H7 (cell line): ENCODE measurements around the gene PLS1. TPM values are rescaled to one million over a fixed set of nuclear protein-coding genes. Genes with fewer than 3 reads are reported as not detected.
"Not testable (repeated sequence)": the region's sequence is repeated elsewhere in the genome, so short reads cannot be mapped to it uniquely, and the experiment has no call there.

Experiments used
- DNase-seq: peaks from one replicate; pipeline ENCODE4 v3.0.0; 2012
- H3K27me3 ChIP-seq: 2 replicates; pipeline ENCODE4 v1.6.0; 2011; ENCODE audit warnings: mild to moderate bottlenecking, low read length; ENCODE audit not compliant: control insufficient read depth, insufficient read depth
- H3K36me3 ChIP-seq: replicated peaks from 2 replicates; pipeline ENCODE4 v1.5.1; 2011; ENCODE audit warnings: low read length; ENCODE audit not compliant: control insufficient read depth, insufficient read depth
- H3K4me3 ChIP-seq: 2 replicates; pipeline ENCODE4 v1.5.1; 2011; ENCODE audit warnings: low read depth, mild to moderate bottlenecking, control low read depth, low read length, moderate library complexity; ENCODE audit not compliant: insufficient read depth
- total RNA-seq: library from RNA; depleted of rRNA; stranded (reverse); fragments of >200 nt; shearing (Covaris generic); gene quantifications from 2 replicates; pipeline ENCODE4 v1.2.3, GENCODE V29; 2014

The PLS1 gene
- total RNA-seq, 1 experiment from 2014 or later, result 13.8 TPM

- Histone ChIP-seq H3K36me3 (no peaks in the 10 kb centered on the region), H3K27me3 (no peaks in the 10 kb centered on the region), H3K4me3 (no peak overlapping the region)
- no peak for DNase-seq
These were observed 16.2 kb upstream of the PLS1 start for GRCh38 chr3:142580061-142580423.

- not testable (repeated sequence) for H3K27me3 ChIP-seq, H3K36me3 ChIP-seq, DNase-seq
These were observed 15.1 kb upstream of the PLS1 start for GRCh38 chr3:142581070-142581469.

DNA sequence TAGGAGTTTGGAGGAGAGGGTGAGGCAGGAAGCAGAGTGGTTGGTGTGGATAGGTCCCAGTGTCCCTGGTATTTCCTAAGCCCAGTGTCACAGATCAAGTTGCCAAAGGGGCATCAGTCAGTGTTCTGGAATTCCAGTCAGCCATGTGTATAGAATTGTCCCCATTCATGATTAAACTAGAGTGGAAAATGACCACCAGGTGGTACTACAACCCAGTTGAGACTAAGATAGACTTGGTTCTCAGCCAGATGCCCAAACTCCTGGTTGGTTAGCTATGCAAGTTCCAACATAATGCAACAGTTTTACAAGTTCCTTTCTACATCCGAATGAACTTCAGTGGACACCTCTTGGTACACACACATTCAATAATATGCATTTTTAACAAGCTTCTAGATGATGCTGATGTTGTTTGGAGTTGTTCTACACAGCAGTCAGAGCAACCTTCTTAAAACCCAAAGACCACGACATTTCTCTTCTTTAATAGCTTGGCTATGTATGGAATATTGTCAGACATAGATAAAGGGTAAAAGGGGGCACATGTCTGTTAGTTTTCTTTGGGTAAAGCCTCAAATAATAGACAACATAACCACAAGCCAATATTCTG, 9.3 kb upstream of the PLS1 start:
- H3K4me3 ChIP-seq, result no peak overlapping the region
- H3K27me3 ChIP-seq, result no peaks in the 10 kb centered on the region
- peak; percentile 41 for DNase-seq
- no peaks in the 10 kb centered on the region for H3K36me3 ChIP-seq

More at GRCh38 chr3:142581070-142581469, 15.1 kb upstream of the PLS1 start:
- H3K4me3 ChIP-seq, result not testable (repeated sequence)

DNA sequence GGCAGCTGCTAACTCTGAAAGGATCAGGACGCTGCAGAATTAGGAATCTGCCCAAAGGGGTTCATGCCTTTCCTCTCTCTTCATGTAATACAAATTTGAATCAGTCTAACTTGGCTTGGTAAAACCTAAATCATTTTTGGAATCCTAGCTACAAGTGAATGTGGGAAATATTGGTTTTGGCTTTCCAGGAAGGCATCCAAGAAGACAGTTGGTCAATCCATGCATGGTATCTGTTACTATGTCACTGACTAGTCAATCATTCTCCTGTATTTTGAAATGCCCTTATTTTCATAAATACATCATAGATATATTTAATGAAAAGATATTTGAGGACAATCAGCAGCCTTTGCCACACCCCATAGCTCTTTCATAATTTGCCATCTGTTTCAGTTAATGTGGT, 7.5 kb upstream of the PLS1 start:
- Histone ChIP-seq H3K27me3 (no peaks in the 10 kb centered on the region), H3K4me3 (no peak overlapping the region), H3K36me3 (no peaks in the 10 kb centered on the region)
- no peak for DNase-seq

- not testable (repeated sequence) for H3K36me3 ChIP-seq, H3K4me3 ChIP-seq, DNase-seq, H3K27me3 ChIP-seq
These were observed 3.9 kb upstream of the PLS1 start for GRCh38 chr3:142592268-142592667.

GRCh38 chr3:142595141-142595540, 1.1 kb upstream of the PLS1 start:
- H3K27me3 ChIP-seq, result peaks cover 3% of the 10 kb centered on the region
- no peak overlapping the region for H3K4me3 ChIP-seq
- no peaks in the 10 kb centered on the region for H3K36me3 ChIP-seq
- DNase-seq, result no peak

DNA sequence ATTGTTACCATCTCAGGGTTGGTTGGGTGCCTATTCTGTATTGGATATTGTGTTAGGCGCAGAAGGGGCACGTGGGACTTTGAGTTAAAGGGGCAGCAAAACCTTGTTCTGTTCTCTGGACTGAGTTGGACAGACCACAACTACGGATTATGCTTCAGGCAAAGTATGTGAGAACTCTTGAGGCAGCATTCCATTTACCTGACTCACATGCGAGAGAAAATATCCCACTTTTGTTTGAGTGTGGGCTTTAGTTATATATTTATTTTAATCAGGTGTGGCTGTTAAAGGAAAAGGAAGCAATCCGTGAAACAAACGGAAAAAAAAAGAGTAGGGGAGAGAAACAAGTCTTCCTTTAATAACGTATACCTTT, 627 bp upstream of the PLS1 start:
- no peaks in the 10 kb centered on the region for H3K36me3 ChIP-seq
- peak overlapping the region; percentile 77 for H3K4me3 ChIP-seq
- H3K27me3 ChIP-seq, result peaks cover 3% of the 10 kb centered on the region
- DNase-seq, result no peak

- H3K36me3 ChIP-seq, result no peaks in the 10 kb centered on the region
- DNase-seq, result peak; percentile 33
- peaks cover 3% of the 10 kb centered on the region for H3K27me3 ChIP-seq
- H3K4me3 ChIP-seq, result peak overlapping the region; percentile 77
These were observed 514 bp downstream of the PLS1 start for GRCh38 chr3:142596726-142597088.

- H3K27me3 ChIP-seq, result peaks cover 3% of the 10 kb centered on the region
- no peaks in the 10 kb centered on the region for H3K36me3 ChIP-seq
- no peak overlapping the region for H3K4me3 ChIP-seq
- DNase-seq, result no peak
These were observed 1.7 kb downstream of the PLS1 start for GRCh38 chr3:142597906-142598305.

GRCh38 chr3:142601713-142602112, 5.5 kb downstream of the PLS1 start:
- no peaks in the 10 kb centered on the region for H3K36me3 ChIP-seq
- no peak for DNase-seq
- no peak overlapping the region for H3K4me3 ChIP-seq
- peaks cover 3% of the 10 kb centered on the region for H3K27me3 ChIP-seq

- DNase-seq, result no peak
- H3K36me3 ChIP-seq, result no peaks in the 10 kb centered on the region
- H3K27me3 ChIP-seq, result no peaks in the 10 kb centered on the region
- no peak overlapping the region for H3K4me3 ChIP-seq
These were observed 6.6 kb downstream of the PLS1 start for GRCh38 chr3:142602619-142603385.

GRCh38 chr3:142603386-142603705, 7.2 kb downstream of the PLS1 start:
- not testable (repeated sequence) for DNase-seq, H3K36me3 ChIP-seq, H3K4me3 ChIP-seq, H3K27me3 ChIP-seq

- Histone ChIP-seq H3K4me3 (no peak overlapping the region), H3K36me3 (no peaks in the 10 kb centered on the region), H3K27me3 (no peaks in the 10 kb centered on the region)
- DNase-seq, result no peak
These were observed 8.7 kb downstream of the PLS1 start for GRCh38 chr3:142604940-142605339.

- no peaks in the 10 kb centered on the region for H3K36me3 ChIP-seq
- H3K4me3 ChIP-seq, result no peak overlapping the region
- no peaks in the 10 kb centered on the region for H3K27me3 ChIP-seq
- DNase-seq, result no peak
These were observed 12.4 kb downstream of the PLS1 start for GRCh38 chr3:142608631-142609030.

GRCh38 chr3:142609136-142609535, 12.9 kb downstream of the PLS1 start:
- Histone ChIP-seq H3K27me3 (no peaks in the 10 kb centered on the region), H3K36me3 (no peaks in the 10 kb centered on the region), H3K4me3 (no peak overlapping the region)
- DNase-seq, result no peak

DNA sequence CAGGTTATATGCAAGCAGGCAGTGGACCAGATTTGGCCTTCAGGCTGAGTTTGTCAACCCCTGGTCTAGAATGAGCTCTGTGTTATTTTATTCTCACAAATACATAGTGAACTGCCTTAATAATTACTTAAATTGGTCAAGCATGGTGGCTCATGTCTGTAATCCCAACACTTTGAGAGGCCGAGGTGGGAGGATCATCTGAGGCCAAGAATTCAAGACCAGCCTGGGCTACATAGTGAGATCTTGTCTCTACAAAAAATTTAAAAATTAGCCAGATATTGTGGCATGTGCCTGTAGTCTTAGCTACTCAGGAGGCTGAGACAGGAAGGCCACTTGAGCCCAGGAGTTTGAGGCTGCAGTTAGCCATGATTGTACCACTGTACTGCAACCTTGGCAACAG, 15.0 kb downstream of the PLS1 start:
- Histone ChIP-seq H3K27me3 (no peaks in the 10 kb centered on the region), H3K36me3 (no peaks in the 10 kb centered on the region), H3K4me3 (no peak overlapping the region)
- no peak for DNase-seq
